HEK293T (cell line): Measurements from ENCODE around the gene LCMT1.

Experiments used
- CTCF ChIA-PET: fragments of 350-600 bp; formaldehyde crosslinking; extraction: SDS; loops from one replicate; lab custom pipeline; 2021; ENCODE audit warnings: antibody characterized with exemption, inconsistent platforms; lab: Yijun Ruan, JAX
- POLR2A ChIA-PET: fragments of 350-600 bp; formaldehyde crosslinking; extraction: SDS; loops from one replicate; lab custom pipeline; 2020; ENCODE audit warnings: antibody characterized with exemption, inconsistent platforms; lab: Yijun Ruan, JAX
- DNase-seq: peaks from one replicate; pipeline ENCODE4 v3.0.0; 2012; ENCODE audit warnings: mixed read lengths; ENCODE audit errors: extremely low spot score
- ARNT ChIP-seq: fragments of 450-650 bp; IDR thresholded peaks from 2 replicates; pipeline ENCODE4 v1.6.1; 2017; ENCODE audit warnings: mild to moderate bottlenecking
- BHLHE40 ChIP-seq: fragments of 450-650 bp; IDR thresholded peaks from 2 replicates; pipeline ENCODE4 v1.6.1; 2016; ENCODE audit warnings: mild to moderate bottlenecking, moderate library complexity, borderline replicate concordance
- CTBP1 ChIP-seq: fragments of 450-650 bp; IDR thresholded peaks from 2 replicates; pipeline ENCODE4 v1.6.1; 2016; ENCODE audit warnings: borderline replicate concordance
- ELF4 ChIP-seq: fragments of 450-650 bp; IDR thresholded peaks from 2 replicates; pipeline ENCODE4 v1.6.1; 2017; ENCODE audit warnings: antibody characterized with exemption
- FOXA1 ChIP-seq: fragments of 450-650 bp; IDR thresholded peaks from 2 replicates; pipeline ENCODE4 v1.6.1; 2016; ENCODE audit warnings: mild to moderate bottlenecking
- FOXK2 ChIP-seq: fragments of 450-650 bp; IDR thresholded peaks from 2 replicates; pipeline ENCODE4 v1.6.1; 2016; ENCODE audit warnings: mild to moderate bottlenecking
- FOXM1 ChIP-seq: fragments of 450-650 bp; IDR thresholded peaks from 2 replicates; pipeline ENCODE4 v1.6.1; 2017; ENCODE audit warnings: mild to moderate bottlenecking, borderline replicate concordance
- HDGF ChIP-seq: fragments of 450-650 bp; IDR thresholded peaks from 2 replicates; pipeline ENCODE4 v1.6.1; 2017; ENCODE audit warnings: antibody characterized with exemption, borderline replicate concordance
- L3MBTL2 ChIP-seq: fragments of 450-650 bp; conservative IDR thresholded peaks from 2 replicates; pipeline ENCODE4 v1.6.1; 2016; ENCODE audit warnings: mild to moderate bottlenecking
- LEF1 ChIP-seq: fragments of 450-650 bp; IDR thresholded peaks from 2 replicates; pipeline ENCODE4 v1.6.1; 2017; ENCODE audit warnings: mild to moderate bottlenecking, borderline replicate concordance
- NFRKB ChIP-seq: fragments of 450-650 bp; IDR thresholded peaks from 2 replicates; pipeline ENCODE4 v1.6.1; 2016; ENCODE audit warnings: mild to moderate bottlenecking, moderate library complexity
- PKNOX1 ChIP-seq: fragments of 450-650 bp; IDR thresholded peaks from 2 replicates; pipeline ENCODE4 v1.6.1; 2016
- SP1 ChIP-seq: fragments of 450-650 bp; IDR thresholded peaks from 2 replicates; pipeline ENCODE4 v1.6.1; 2017
- SUZ12 ChIP-seq: fragments of 450-650 bp; IDR thresholded peaks from 2 replicates; pipeline ENCODE4 v1.6.1; 2016; ENCODE audit warnings: mild to moderate bottlenecking
- TARDBP ChIP-seq: fragments of 450-650 bp; IDR thresholded peaks from 2 replicates; pipeline ENCODE4 v1.6.1; 2016
- ZNF384 ChIP-seq: fragments of 450-650 bp; IDR thresholded peaks from 2 replicates; pipeline ENCODE4 v1.6.1; 2016

LCMT1 gene

GRCh38 chr16:25081702-25082101, 29.8 kb upstream of the LCMT1 start:
- ChIA-PET POLR2A (interaction anchor here (1.2 kb wide), 1 partner anchor 15 kb away, joined by 3 read pairs; no protein-coding TSS in a partner anchor), CTCF (no interaction called here)
- no peak for TF ChIP-seq NFRKB
- TF ChIP-seq SP1 = no peak
- no peak for TF ChIP-seq CTBP1
- no peak for TF ChIP-seq L3MBTL2
- TF ChIP-seq LEF1 = no peak
- no peak for TF ChIP-seq SUZ12
- no peak for TF ChIP-seq PKNOX1
- no peak for TF ChIP-seq ELF4
- no peak for TF ChIP-seq FOXA1
- no peak for TF ChIP-seq TARDBP
- TF ChIP-seq HDGF = no peak
- TF ChIP-seq FOXK2 = no peak
- TF ChIP-seq ARNT = no peak
- no peak for TF ChIP-seq BHLHE40
- no peak for TF ChIP-seq ZNF384
- TF ChIP-seq FOXM1 = no peak

GRCh38 chr16:25083065-25083464, 28.5 kb upstream of the LCMT1 start:
- POLR2A ChIA-PET = no interaction called here
- CTCF ChIA-PET = no interaction called here
- no peak for DNase-seq
- TF ChIP-seq SP1 (no peak), PKNOX1 (no peak), LEF1 (no peak), FOXA1 (no peak), ZNF384 (no peak)

More at GRCh38 chr16:25081702-25082101, 29.8 kb upstream of the LCMT1 start:
- no peak for DNase-seq

- DNase-seq = no peak
- ChIA-PET CTCF (no interaction called here), POLR2A (no interaction called here)
- no peak for TF ChIP-seq TARDBP
- TF ChIP-seq CTBP1 = no peak
- no peak for TF ChIP-seq ARNT
- TF ChIP-seq PKNOX1 = no peak
- no peak for TF ChIP-seq L3MBTL2
- TF ChIP-seq SP1 = no peak
- TF ChIP-seq FOXK2 = no peak
- no peak for TF ChIP-seq LEF1
- no peak for TF ChIP-seq SUZ12
- TF ChIP-seq FOXM1 = no peak
- no peak for TF ChIP-seq HDGF
- no peak for TF ChIP-seq ELF4
These were observed 27.8 kb upstream of the LCMT1 start for GRCh38 chr16:25083701-25084100.

GRCh38 chr16:25084797-25085196, 26.7 kb upstream of the LCMT1 start:
- ChIA-PET POLR2A (interaction anchor here (2.3 kb wide), 1 partner anchor 18 kb away, joined by 6 read pairs; no protein-coding TSS in a partner anchor), CTCF (interaction anchor here (0.8 kb wide), 1 partner anchor 16 kb away, joined by 12 read pairs; no protein-coding TSS in a partner anchor)
- no peak for DNase-seq
- TF ChIP-seq BHLHE40 = no peak
- peak; percentile 52; the same call in 1 of the 2 replicates for TF ChIP-seq ZNF384

- ChIA-PET POLR2A (no interaction called here), CTCF (no interaction called here)
- TF ChIP-seq PKNOX1 (no peak), SP1 (no peak), CTBP1 (no peak), NFRKB (no peak), ELF4 (no peak), FOXA1 (no peak), ZNF384 (no peak), L3MBTL2 (no peak), ARNT (no peak), FOXK2 (no peak)
- no peak for DNase-seq
These were observed 23.8 kb upstream of the LCMT1 start for GRCh38 chr16:25087761-25088160.

- ChIA-PET CTCF (no interaction called here), POLR2A (interaction anchor here (2.3 kb wide), 1 partner anchor 17 kb away, joined by 8 read pairs; no protein-coding TSS in a partner anchor)
- TF ChIP-seq FOXK2 (no peak), HDGF (no peak), L3MBTL2 (no peak), ZNF384 (no peak), FOXA1 (no peak), SUZ12 (no peak), NFRKB (no peak)
- DNase-seq = no peak
These were observed 22.2 kb upstream of the LCMT1 start for GRCh38 chr16:25089351-25089750.
